ENCODE results near the gene DMRTC1.
"Not testable (repeated sequence)": the region's sequence is repeated elsewhere in the genome, so short reads cannot be mapped to it uniquely, and the experiment has no call there.

DNA sequence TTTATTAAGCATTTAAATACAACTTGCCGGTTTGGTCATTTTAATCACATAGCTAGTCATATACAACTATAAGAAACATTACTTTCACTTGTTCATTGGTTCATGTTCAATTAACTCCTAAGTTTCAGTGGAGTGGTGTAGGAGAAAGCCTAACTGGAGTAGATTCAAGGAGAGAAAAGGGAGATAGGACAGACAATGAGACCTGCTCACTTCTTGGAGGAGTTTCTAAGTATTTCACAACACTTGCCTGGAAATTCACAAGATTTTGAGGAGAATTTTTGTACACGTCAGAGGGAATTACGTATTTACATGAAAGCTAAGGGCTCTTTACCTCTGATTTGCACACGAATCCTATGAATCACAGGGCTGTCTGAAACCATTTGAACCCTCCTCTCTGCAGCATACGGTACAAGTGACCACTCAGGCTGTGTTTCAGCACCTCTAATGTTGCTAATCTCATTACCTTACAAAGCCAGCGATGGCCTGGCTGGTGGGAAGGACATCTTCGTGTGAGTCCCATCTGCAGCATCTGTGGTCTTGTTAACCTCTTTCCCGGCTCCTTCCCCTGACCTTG, 6.7 kb downstream of the DMRTC1 start:
- TF ChIP-seq, protein P1, sequence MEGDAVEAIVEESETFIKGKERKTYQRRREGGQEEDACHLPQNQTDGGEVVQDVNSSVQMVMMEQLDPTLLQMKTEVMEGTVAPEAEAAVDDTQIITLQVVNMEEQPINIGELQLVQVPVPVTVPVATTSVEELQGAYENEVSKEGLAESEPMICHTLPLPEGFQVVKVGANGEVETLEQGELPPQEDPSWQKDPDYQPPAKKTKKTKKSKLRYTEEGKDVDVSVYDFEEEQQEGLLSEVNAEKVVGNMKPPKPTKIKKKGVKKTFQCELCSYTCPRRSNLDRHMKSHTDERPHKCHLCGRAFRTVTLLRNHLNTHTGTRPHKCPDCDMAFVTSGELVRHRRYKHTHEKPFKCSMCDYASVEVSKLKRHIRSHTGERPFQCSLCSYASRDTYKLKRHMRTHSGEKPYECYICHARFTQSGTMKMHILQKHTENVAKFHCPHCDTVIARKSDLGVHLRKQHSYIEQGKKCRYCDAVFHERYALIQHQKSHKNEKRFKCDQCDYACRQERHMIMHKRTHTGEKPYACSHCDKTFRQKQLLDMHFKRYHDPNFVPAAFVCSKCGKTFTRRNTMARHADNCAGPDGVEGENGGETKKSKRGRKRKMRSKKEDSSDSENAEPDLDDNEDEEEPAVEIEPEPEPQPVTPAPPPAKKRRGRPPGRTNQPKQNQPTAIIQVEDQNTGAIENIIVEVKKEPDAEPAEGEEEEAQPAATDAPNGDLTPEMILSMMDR (IDR thresholded peaks at IDR 0.05): not testable (repeated sequence)
- not testable (repeated sequence) for TF ChIP-seq POLR2A (IDR thresholded peaks at IDR 0.05)
